Activated naive CD8-positive, alpha-beta T cell (primary cell): ENCODE results near the gene ANO8.
"Not testable (repeated sequence)": the region's sequence is repeated elsewhere in the genome, so short reads cannot be mapped to it uniquely, and the experiment has no call there.

Experiments
- H3K27ac Mint-ChIP-seq: one replicate; pipeline ENCODE4 v1.8.0; 2021; ENCODE audit warnings: mixed read lengths
- H3K27me3 Mint-ChIP-seq: one replicate; pipeline ENCODE4 v1.8.0; 2021; ENCODE audit warnings: mixed read lengths
- H3K36me3 Mint-ChIP-seq: one replicate; pipeline ENCODE4 v1.8.0; 2021; ENCODE audit warnings: mixed read lengths
- H3K4me1 Mint-ChIP-seq: one replicate; pipeline ENCODE4 v1.8.0; 2021; ENCODE audit warnings: low read depth, mixed read lengths
- H3K4me3 Mint-ChIP-seq: one replicate; pipeline ENCODE4 v1.8.0; 2021; ENCODE audit warnings: mild to moderate bottlenecking, mixed read lengths
- H3K9me3 Mint-ChIP-seq: one replicate; pipeline ENCODE4 v1.8.0; 2021; ENCODE audit warnings: low read depth, mixed read lengths

The ANO8 gene, protein sequence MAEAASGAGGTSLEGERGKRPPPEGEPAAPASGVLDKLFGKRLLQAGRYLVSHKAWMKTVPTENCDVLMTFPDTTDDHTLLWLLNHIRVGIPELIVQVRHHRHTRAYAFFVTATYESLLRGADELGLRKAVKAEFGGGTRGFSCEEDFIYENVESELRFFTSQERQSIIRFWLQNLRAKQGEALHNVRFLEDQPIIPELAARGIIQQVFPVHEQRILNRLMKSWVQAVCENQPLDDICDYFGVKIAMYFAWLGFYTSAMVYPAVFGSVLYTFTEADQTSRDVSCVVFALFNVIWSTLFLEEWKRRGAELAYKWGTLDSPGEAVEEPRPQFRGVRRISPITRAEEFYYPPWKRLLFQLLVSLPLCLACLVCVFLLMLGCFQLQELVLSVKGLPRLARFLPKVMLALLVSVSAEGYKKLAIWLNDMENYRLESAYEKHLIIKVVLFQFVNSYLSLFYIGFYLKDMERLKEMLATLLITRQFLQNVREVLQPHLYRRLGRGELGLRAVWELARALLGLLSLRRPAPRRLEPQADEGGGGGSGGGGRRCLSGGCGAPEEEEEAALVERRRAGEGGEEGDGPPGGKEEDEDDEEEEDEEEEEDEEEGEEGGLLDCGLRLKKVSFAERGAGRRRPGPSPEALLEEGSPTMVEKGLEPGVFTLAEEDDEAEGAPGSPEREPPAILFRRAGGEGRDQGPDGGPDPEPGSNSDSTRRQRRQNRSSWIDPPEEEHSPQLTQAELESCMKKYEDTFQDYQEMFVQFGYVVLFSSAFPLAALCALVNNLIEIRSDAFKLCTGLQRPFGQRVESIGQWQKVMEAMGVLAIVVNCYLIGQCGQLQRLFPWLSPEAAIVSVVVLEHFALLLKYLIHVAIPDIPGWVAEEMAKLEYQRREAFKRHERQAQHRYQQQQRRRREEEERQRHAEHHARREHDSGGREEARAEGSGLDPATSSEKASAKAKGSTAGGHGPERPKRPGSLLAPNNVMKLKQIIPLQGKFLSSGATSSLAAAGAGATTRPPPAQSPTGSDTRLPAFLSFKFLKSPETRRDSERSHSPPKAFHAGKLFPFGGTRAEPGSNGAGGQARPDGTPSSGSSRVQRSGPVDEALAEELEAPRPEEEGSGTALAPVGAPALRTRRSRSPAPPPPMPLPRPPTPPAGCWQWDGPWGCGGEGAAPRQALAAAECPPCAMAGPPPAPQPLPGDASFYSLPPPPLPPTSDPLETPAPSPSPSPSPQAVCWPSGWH

DNA sequence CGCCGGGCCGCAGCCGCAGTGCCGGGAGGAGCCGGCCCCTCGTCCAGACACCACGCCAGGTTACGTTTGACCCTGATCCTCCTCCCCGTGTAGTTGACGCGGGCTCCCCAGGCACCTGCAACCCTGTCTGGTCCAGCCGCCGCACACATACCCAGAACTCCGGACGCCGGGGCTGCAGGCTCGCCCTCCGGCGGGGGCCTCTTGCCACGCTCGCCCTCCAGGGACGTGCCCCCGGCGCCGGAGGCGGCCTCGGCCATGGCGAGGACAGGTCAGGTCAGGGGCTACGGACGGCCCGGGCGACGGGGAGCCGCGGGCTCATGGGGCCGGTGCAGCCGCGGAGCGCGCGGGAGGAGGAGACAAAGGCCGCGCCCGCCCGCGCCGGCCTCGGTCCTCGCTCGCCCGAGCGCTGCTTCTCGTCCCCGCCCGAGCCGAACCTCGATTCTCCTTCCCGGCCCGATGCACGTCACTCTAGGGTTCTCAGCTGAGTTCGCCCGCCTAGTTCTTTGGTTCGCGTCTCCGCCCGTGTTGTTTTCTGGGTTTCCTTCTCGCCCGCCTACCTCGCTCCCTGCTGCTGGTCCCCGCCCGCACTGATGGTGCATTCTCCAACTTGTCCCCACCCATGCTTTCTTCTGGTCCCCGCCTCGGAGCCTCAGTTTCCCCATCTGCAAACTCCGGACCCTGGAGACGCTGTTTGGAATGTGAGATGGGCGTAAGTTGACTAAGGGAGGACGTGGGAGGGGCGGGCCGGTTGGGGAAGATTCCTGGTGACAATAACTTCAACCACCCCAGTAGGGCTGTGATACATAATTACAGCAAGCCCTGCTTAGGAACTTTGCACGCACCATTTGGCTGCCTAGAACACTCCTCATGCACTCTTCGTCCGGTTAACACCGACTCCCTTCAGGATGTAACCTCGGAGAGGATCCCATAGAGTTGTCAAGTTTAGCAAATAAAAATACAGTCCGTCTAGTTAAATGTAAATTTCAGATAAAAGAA lies at the start of gene ANO8:
Gene ANO8, minus strand, starts transcription at position 442 of the 996 bp plus-strand sequence. Its CDS starts 185 bp downstream, at position 257.
- Mint-ChIP-seq H3K36me3 (no peaks in the 10 kb centered on the region), H3K4me1 (peaks cover 33% of the 10 kb centered on the region), H3K4me3 (peak within 1 kb of the TSS; percentile 86), H3K9me3 (no peaks in the 10 kb centered on the region), H3K27me3 (no peaks in the 10 kb centered on the region), H3K27ac (peak within 1 kb of the TSS; percentile 76)

- Mint-ChIP-seq H3K36me3 (peaks cover 3% of the 10 kb centered on the region), H3K9me3 (no peaks in the 10 kb centered on the region), H3K4me3 (no peak overlapping the region), H3K27me3 (peaks cover 2% of the 10 kb centered on the region), H3K4me1 (peaks cover 7% of the 10 kb centered on the region), H3K27ac (no peak overlapping the region)
These were observed 45.9 kb upstream of the ANO8 start for GRCh38 chr19:17380426-17381138.

DNA sequence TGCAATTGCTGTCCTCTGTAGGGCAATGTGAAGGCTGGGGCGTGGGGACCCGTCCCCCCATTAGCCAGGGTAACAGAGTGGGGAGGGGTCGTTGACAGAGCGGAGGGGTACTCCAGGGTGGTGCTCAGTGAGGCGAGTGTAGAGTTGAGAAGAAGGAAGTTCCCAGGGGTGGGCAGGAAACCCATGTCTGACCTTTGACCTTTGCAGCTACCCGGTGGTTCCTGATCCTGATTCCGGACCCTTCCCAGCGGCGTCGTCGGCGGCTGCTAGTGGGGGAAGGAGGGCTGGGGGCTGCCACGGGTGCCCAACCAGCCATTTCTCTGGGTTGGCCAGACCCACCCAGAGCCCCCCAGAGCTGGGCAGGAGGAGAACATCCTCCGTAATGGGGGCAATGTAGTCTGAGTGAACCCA lies 44.6 kb upstream of the ANO8 start:
- H3K27me3 Mint-ChIP-seq = peaks cover 2% of the 10 kb centered on the region
- H3K9me3 Mint-ChIP-seq = no peaks in the 10 kb centered on the region
- H3K36me3 Mint-ChIP-seq = peaks cover 3% of the 10 kb centered on the region
- peaks cover 7% of the 10 kb centered on the region for H3K4me1 Mint-ChIP-seq
- H3K4me3 Mint-ChIP-seq = no peak overlapping the region
- H3K27ac Mint-ChIP-seq = no peak overlapping the region

DNA sequence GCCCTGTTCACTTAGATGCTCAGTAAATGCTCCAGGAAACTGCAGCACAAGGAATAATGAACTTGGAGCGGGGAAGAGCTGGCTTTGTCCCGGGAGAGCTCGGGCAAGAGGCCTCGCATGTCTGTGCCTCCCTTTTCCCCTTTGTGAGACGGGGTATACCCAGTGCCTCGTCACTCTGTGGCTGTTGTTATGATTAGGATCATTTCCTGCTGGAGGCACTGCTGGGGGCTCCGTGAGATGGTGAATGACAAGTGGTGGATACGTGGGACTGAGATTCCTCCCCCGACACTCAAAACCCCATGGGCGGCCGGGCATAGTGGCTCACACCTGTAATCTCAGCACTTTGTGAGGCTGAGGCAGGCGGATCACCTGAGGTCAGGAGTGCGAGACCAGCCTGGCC lies 43.6 kb upstream of the ANO8 start:
- peaks cover 2% of the 10 kb centered on the region for H3K27me3 Mint-ChIP-seq
- no peak overlapping the region for H3K4me3 Mint-ChIP-seq
- H3K4me1 Mint-ChIP-seq = peaks cover 5% of the 10 kb centered on the region
- H3K9me3 Mint-ChIP-seq = no peaks in the 10 kb centered on the region
- no peak overlapping the region for H3K27ac Mint-ChIP-seq
- H3K36me3 Mint-ChIP-seq = peaks cover 3% of the 10 kb centered on the region

- Mint-ChIP-seq H3K36me3 (peaks cover 3% of the 10 kb centered on the region), H3K27ac (no peak within 1 kb of the TSS), H3K27me3 (peaks cover 2% of the 10 kb centered on the region), H3K9me3 (no peaks in the 10 kb centered on the region), H3K4me1 (no peaks in the 10 kb centered on the region), H3K4me3 (no peak within 1 kb of the TSS)
These were observed 42.4 kb upstream of the ANO8 start, which contains the start of gene PLVAP for GRCh38 chr19:17376935-17377600. Gene PLVAP (minus strand): TSS chr19:17377342. CDS start chr19:17377288, 54 bp downstream.

GRCh38 chr19:17370026-17370587 lies 35.5 kb upstream of the ANO8 start:
- H3K27me3 Mint-ChIP-seq = peaks cover 3% of the 10 kb centered on the region
- no peak overlapping the region for H3K4me3 Mint-ChIP-seq
- no peaks in the 10 kb centered on the region for H3K9me3 Mint-ChIP-seq
- no peaks in the 10 kb centered on the region for H3K4me1 Mint-ChIP-seq
- no peaks in the 10 kb centered on the region for H3K36me3 Mint-ChIP-seq
- H3K27ac Mint-ChIP-seq = no peak overlapping the region

DNA sequence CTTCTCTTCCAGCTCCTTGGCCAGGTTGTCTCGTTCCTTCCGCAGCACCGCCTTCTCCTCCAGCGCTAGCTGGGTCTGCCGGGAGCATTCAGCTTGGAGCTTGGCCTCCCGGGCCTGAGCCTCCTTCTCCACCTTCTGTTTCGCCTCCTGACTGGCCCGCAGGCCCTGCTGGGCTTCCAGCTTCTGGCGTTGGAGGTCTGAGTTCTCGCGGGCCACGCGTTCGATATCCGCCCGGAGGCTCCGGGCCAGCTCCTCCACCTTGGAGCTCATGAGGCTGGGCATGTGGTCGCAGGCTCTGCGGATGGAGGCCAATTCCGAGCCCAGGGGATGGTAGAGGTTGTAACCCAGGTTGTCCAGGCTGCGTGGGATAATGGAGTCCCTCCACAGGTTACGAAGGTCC lies 30.7 kb upstream of the ANO8 start:
- Mint-ChIP-seq H3K27ac (no peak overlapping the region), H3K36me3 (no peaks in the 10 kb centered on the region), H3K27me3 (peaks cover 5% of the 10 kb centered on the region), H3K4me1 (no peaks in the 10 kb centered on the region), H3K4me3 (no peak overlapping the region), H3K9me3 (no peaks in the 10 kb centered on the region)

DNA sequence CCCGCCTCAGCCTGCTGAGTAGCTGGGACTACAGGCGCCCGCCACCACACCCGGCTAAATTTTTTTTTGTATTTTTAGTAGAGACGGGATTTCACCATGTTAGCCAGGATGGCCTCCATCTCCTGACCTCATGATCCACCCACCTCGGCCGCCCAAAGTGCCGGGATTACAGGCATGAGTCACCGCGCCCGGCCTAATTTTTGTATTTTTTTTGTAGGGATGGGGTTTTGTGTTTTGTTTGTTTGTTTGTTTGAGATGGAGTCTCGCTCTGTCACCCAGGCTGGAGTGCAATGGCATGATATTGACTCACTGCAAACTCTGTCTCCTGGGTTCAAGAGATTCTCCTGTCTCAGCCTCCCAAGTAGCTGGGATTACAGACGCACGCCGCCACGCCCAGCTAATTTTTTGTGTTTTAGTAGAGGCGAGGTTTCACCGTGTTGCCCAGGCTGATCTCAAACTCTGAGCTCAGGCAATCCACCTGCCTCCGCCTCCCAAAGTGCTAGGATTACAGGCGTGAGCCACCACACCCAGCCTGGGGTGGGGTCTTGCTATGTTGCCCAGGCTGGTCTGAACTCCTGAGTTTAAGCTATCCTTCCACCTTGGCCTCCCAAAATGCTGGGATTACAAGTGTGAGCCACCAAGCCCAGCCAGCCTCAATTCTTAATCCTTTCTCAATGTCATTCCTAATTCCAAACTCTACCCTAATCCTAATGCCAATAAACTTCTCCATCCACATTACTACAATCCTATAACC lies 29.4 kb upstream of the ANO8 start:
- H3K4me1 Mint-ChIP-seq, H3K4me3 Mint-ChIP-seq, H3K36me3 Mint-ChIP-seq, H3K27ac Mint-ChIP-seq, H3K9me3 Mint-ChIP-seq, H3K27me3 Mint-ChIP-seq: not testable (repeated sequence)

- Mint-ChIP-seq H3K36me3 (no peaks in the 10 kb centered on the region), H3K9me3 (no peaks in the 10 kb centered on the region), H3K4me1 (no peaks in the 10 kb centered on the region), H3K27me3 (peaks cover 2% of the 10 kb centered on the region), H3K4me3 (no peak overlapping the region), H3K27ac (no peak overlapping the region)
These were observed 25.5 kb upstream of the ANO8 start for GRCh38 chr19:17359905-17360800.

DNA sequence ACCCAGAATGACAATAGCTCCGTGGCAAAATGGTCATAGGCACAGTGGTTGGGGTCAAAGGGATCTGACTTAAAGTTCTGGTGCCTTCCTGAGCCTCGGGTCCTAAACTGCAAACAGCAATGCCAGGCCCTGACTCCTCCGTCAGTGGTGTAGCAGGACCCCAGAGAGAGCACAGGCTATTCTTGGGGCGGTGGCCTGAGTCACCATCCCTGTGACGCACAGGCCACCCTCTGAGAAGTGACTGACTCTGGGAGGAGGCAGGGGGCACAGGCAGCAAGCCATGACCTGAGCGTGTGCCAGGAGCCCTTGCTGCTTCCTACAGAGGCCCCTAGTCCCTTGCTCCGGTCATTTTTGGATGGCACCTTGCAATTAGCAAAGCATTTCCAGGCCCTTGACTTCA lies 23.7 kb upstream of the ANO8 start:
- Mint-ChIP-seq H3K27ac (no peak overlapping the region), H3K4me1 (no peaks in the 10 kb centered on the region), H3K9me3 (no peaks in the 10 kb centered on the region), H3K27me3 (peaks cover 1% of the 10 kb centered on the region), H3K36me3 (no peaks in the 10 kb centered on the region), H3K4me3 (no peak overlapping the region)

GRCh38 chr19:17357724-17358123 lies 23.1 kb upstream of the ANO8 start:
- no peak overlapping the region for H3K27ac Mint-ChIP-seq
- H3K4me3 Mint-ChIP-seq = no peak overlapping the region
- H3K27me3 Mint-ChIP-seq = peaks cover 3% of the 10 kb centered on the region
- H3K4me1 Mint-ChIP-seq = no peaks in the 10 kb centered on the region
- no peaks in the 10 kb centered on the region for H3K36me3 Mint-ChIP-seq
- H3K9me3 Mint-ChIP-seq = no peaks in the 10 kb centered on the region
